NB4 (cell line): ENCODE measurements around the gene CDC27.

Source experiments
- POLR2A ChIP-seq: IDR thresholded peaks from 2 replicates; pipeline ENCODE4 v1.6.1; 2011; ENCODE audit warnings: mild to moderate bottlenecking; ENCODE audit not compliant: insufficient read length; ENCODE audit errors: extremely low read depth
- TF ChIP-seq, protein P1 (sequence below): IDR thresholded peaks from 2 replicates; pipeline ENCODE4 v1.6.1; 2011; ENCODE audit warnings: low read depth, low read length

DNA sequence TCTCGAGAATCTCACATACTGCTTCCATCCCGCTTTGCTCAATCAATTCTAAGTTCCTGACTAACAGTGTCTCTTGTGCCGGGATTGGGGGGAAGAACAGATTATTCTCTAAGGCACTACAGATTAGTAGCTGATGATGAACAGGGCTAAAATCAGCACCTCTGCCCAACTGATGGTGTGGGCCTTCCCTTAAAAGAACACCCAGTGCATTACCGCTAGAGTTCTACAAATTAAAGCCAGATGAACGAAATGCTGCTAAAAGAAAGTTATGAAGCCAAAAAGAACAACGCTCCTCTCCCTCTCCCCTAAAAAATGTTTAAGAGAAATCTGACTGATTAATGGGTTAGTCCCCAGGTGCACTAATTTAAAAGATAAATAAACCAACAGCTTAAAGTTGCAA, 4.4 kb downstream of the CDC27 start:
- TF ChIP-seq, protein P1, sequence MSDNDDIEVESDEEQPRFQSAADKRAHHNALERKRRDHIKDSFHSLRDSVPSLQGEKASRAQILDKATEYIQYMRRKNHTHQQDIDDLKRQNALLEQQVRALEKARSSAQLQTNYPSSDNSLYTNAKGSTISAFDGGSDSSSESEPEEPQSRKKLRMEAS = no peak
- no peak for TF ChIP-seq POLR2A
